Measurements from ENCODE around the gene UGT2B15.
"Not testable (repeated sequence)": the region's sequence is repeated elsewhere in the genome, so short reads cannot be mapped to it uniquely, and the experiment has no call there.

Gene UGT2B15

DNA sequence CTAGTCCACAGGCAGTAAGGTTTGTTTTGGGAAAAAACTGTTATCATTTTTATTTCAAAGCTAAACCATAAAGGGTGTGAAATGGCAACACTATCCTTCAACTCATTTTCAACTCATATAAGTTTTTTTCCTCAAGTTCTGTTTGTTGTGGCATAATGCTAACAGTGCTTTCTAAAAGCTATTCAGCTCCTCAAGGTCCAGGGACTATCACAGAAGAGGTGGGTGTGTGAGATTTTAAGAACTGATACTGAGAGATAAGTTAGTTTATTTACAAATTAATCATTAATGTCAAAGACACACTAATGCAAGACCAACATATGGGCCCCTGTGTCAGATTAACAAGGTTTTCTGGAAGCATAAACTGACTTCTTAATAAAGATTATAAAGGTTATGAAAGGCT, 11.8 kb downstream of the UGT2B15 start:
- no peak overlapping the region for H3K4me3 ChIP-seq (ENCODE audit: low read depth, low read length)
- TF ChIP-seq, protein P1, sequence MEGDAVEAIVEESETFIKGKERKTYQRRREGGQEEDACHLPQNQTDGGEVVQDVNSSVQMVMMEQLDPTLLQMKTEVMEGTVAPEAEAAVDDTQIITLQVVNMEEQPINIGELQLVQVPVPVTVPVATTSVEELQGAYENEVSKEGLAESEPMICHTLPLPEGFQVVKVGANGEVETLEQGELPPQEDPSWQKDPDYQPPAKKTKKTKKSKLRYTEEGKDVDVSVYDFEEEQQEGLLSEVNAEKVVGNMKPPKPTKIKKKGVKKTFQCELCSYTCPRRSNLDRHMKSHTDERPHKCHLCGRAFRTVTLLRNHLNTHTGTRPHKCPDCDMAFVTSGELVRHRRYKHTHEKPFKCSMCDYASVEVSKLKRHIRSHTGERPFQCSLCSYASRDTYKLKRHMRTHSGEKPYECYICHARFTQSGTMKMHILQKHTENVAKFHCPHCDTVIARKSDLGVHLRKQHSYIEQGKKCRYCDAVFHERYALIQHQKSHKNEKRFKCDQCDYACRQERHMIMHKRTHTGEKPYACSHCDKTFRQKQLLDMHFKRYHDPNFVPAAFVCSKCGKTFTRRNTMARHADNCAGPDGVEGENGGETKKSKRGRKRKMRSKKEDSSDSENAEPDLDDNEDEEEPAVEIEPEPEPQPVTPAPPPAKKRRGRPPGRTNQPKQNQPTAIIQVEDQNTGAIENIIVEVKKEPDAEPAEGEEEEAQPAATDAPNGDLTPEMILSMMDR (IDR thresholded peaks at IDR 0.05; ENCODE audit: borderline replicate concordance, insufficient read depth, low read depth, low read length): no peak

DNA sequence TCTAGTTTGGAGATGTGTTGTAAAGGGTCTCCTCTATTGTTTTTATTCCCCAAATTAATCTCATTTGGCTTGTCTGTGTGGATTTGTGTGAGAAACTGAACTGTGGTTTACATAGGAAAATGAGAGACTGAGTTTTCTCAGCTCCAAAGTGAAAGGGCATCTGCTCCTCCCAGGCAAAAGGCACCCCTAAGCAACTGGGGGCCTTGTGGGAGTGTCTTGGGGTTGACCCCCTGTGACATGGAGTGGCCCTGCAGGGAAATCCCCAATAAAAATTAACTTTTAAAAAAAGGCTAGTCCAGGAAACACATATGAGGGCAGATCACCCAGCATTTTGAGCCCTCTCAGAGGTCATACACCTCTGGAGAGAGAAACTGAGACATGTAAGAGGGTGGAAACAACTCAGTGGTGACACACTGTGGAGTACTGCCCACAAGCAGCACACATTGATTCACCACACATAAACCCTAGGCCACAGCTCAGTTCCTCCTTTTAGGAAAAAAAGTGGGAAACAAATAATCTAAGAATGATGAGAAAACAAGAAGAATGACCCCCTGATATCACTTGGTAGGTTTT, 13.3 kb downstream of the UGT2B15 start:
- not testable (repeated sequence) for H3K4me3 ChIP-seq (ENCODE audit: low read depth, low read length)

DNA sequence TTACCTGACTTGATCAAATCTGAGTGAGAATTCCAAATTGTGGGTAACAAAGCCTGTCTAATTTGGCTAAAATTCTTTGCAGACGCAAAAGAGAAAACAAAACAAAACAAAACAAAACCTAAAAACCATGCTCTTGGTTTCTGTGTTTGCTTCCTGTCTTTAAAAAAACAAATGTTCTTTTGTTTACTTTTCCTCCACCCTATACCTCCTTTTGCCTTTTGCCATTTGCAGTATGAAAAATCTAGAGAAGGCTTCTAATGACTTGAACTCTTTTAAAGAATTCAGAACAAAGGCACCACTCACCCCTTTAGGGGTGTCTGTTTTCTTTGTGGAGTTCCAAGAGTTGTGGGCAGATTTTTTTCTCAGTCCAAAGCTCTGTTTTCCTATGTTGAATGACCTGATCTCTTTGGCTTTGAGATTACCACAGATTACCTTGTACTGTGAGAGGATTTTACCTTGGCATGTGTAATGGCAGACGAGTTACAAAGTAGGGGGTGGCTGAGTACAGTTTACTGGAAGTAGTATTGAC, 13.9 kb downstream of the UGT2B15 start:
- H3K4me3 ChIP-seq (ENCODE audit: low read depth, low read length): not testable (repeated sequence)

DNA sequence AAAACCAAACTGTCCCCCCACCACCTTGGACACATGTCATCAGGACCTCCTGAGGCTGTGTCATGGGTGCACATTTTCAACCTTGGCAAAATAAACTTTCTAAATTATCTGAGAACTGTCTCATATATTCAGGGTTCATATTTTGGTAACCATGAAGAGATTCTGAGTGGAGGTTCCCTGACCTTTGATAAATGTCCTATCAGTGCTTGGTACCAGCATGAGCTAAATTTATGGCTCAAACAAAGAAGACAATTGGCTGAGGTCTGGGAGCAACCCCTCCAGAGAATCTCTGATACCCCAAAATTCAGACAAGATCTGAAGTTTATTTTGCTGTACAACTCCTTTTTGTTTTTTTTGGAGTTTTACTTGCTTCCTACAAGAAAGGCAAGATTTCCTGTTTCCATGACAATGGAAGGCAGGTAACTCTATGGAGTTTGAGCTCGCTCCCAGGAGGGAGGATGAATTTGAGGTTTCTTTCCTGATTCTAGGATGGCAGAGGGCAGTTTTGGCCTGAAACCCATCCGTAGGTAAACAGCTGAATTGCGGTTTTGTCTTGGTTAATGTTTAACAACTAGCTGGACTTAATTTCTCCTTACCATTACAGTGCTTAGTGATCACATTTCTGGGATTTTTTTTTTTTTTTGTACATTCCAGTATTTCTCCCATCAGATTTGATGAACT, 14.5 kb downstream of the UGT2B15 start:
- H3K4me3 ChIP-seq (ENCODE audit: low read depth, low read length): no peak overlapping the region

DNA sequence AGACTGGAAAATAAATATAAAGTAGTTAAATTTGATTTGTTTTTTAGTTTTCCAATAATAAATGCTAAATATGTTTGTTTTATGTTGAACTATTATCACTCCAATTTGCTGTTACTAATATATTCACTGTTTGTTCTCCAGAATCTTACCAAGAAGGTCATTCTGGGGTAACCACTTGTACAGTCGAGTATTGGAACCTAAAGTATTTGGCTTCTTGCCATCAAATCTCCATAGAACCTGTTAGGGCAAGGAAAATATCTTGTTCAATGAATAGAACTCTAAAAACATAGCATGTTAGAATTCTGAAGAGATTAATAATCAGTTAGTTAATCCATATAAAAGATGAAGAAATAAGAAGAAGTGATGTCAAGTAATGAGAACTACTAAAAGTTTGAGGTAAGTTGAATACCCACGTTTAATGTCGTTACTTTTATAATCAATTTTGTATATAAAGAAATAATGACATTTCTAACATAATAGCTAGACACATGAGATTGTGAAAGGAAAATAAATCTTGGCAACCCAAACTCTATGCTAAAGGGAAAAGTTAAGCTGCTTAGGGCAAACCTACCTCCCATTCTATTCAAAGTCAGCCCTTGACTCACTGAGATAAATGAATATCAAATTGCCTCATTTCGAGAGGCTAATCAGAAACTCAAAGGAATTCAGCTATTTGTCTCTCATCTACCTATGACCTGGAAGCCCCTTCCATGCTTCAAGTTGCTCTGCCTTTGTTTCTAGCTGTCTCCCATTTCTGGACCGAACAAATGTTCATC, 15.3 kb downstream of the UGT2B15 start:
- H3K4me3 ChIP-seq (ENCODE audit: low read depth, low read length): no peak overlapping the region
- TF ChIP-seq, protein P1 (IDR thresholded peaks at IDR 0.05; ENCODE audit: borderline replicate concordance, insufficient read depth, low read depth, low read length): no peak

More for the DNA sequence above, 14.5 kb downstream of the UGT2B15 start:
- TF ChIP-seq, protein P1 (IDR thresholded peaks at IDR 0.05; ENCODE audit: borderline replicate concordance, insufficient read depth, low read depth, low read length): no peak

DNA sequence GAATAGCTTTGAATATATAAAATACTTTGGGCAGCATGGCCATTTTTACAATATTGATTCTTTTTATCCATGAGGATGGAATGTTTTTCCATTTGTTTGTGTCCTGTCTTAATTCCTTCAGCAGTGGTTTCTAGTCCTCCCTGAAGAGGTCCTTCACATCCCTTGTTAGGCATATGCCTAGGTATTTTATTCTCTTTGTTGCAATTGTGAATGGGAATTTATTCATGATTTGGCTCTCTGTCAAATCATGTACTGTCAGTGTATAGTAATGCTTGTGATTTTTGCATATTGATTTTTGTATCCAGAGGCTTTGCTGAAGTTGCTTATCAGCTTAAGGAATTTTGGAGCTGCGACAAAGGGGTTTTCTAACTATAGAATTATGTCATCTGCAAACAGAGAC, 18.5 kb downstream of the UGT2B15 start:
- no peak overlapping the region for H3K4me3 ChIP-seq (ENCODE audit: low read depth, low read length)
- TF ChIP-seq, protein P1 (IDR thresholded peaks at IDR 0.05; ENCODE audit: borderline replicate concordance, insufficient read depth, low read depth, low read length): no peak

DNA sequence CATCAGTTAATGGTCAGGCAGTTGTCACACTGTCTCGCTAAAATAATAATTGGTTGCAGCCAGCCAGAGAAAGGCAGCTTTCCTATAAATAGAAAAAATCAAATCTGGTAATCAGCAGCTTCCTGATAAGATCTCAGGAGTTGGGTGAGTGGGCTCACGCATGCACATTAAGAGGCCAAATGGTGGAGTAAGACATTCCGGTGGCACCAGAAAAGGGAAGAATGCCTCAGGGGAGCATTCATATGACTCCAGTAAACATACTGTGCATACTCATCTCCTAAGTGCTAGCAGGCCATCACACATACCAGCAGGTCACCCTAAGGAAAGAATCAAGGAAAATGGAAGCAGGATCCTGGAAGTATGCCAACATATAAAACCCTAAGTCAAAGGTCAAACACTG, 40.1 kb downstream of the UGT2B15 start:
- TF ChIP-seq, protein P1 (IDR thresholded peaks at IDR 0.05; ENCODE audit: borderline replicate concordance, insufficient read depth, low read depth, low read length): no peak
- H3K4me3 ChIP-seq (ENCODE audit: low read depth, low read length): no peak overlapping the region

DNA sequence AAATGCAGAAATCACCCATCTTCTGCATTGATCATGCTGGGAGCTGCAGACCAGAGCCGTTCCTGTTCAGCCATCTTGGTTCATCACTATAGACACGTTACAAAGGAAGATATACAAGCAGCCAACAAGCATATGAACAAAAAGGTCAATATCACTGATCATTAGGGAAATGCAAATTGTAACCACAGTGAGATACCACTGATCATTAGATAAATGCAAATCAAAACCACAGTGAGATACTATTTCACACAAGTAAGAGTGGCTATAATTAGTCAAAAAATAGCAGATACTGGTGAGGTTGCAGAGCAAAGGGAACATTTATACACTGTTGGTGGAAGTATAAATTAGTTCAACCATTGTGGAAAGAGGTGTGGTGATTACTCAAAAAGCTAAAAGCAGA, 47.7 kb downstream of the UGT2B15 start:
- H3K4me3 ChIP-seq (ENCODE audit: low read depth, low read length): not testable (repeated sequence)

Data from GM12875 (cell line).